ENCODE data around the gene MSN. TPM values are rescaled to one million over a fixed set of nuclear protein-coding genes. Genes with fewer than 3 reads are reported as not detected.
"Not testable (repeated sequence)": the region's sequence is repeated elsewhere in the genome, so short reads cannot be mapped to it uniquely, and the experiment has no call there.

The MSN gene
- polyA plus RNA-seq, 1 donor, result 69.0 TPM

GRCh38 chrX:65745992-65746391 lies 78.5 kb downstream of the MSN start:
- no peak for DNase-seq
- Histone ChIP-seq H3K36me3 (ENCODE audit: control insufficient read depth, insufficient read depth, low read length) (no peaks in the 10 kb centered on the region), H3K27me3 (ENCODE audit: control insufficient read depth, insufficient read depth, low read length) (no peaks in the 10 kb centered on the region), H3K4me3 (ENCODE audit: low read length) (no peak overlapping the region), H3K9me3 (ENCODE audit: control insufficient read depth, low read depth, low read length) (no peaks in the 10 kb centered on the region), H3K4me1 (ENCODE audit: control insufficient read depth, insufficient read depth, low read length) (no peaks in the 10 kb centered on the region), H3K27ac (ENCODE audit: low read length) (no peak overlapping the region)
- WGBS (ENCODE audit: insufficient coverage, low lambda C conversion rate), result no CpG with 5 or more reads among the region's 5 CpGs

GRCh38 chrX:65750674-65751469 lies 83.4 kb downstream of the MSN start:
- H3K36me3 ChIP-seq (ENCODE audit: control insufficient read depth, insufficient read depth, low read length), result no peaks in the 10 kb centered on the region
- H3K4me1 ChIP-seq (ENCODE audit: control insufficient read depth, insufficient read depth, low read length), result no peaks in the 10 kb centered on the region
- H3K4me3 ChIP-seq (ENCODE audit: low read length), result no peak overlapping the region
- no CpG with 5 or more reads among the region's 6 CpGs for WGBS (ENCODE audit: insufficient coverage, low lambda C conversion rate)
- DNase-seq, result no peak
- H3K27me3 ChIP-seq (ENCODE audit: control insufficient read depth, insufficient read depth, low read length), result no peaks in the 10 kb centered on the region
- no peak overlapping the region for H3K27ac ChIP-seq (ENCODE audit: low read length)
- no peaks in the 10 kb centered on the region for H3K9me3 ChIP-seq (ENCODE audit: control insufficient read depth, low read depth, low read length)

GRCh38 chrX:65751519-65751918 lies 84.1 kb downstream of the MSN start:
- Histone ChIP-seq H3K36me3 (ENCODE audit: control insufficient read depth, insufficient read depth, low read length) (no peaks in the 10 kb centered on the region), H3K9me3 (ENCODE audit: control insufficient read depth, low read depth, low read length) (no peaks in the 10 kb centered on the region), H3K27ac (ENCODE audit: low read length) (no peak overlapping the region), H3K4me3 (ENCODE audit: low read length) (no peak overlapping the region), H3K27me3 (ENCODE audit: control insufficient read depth, insufficient read depth, low read length) (no peaks in the 10 kb centered on the region), H3K4me1 (ENCODE audit: control insufficient read depth, insufficient read depth, low read length) (no peaks in the 10 kb centered on the region)
- WGBS (ENCODE audit: insufficient coverage, low lambda C conversion rate), result no CpG with 5 or more reads among the region's 2 CpGs
- DNase-seq, result no peak

- H3K4me3 ChIP-seq (ENCODE audit: low read length), result no peak overlapping the region
- no peak overlapping the region for H3K27ac ChIP-seq (ENCODE audit: low read length)
- H3K4me1 ChIP-seq (ENCODE audit: control insufficient read depth, insufficient read depth, low read length), result no peaks in the 10 kb centered on the region
- WGBS (ENCODE audit: insufficient coverage, low lambda C conversion rate), result no CpG with 5 or more reads among the region's 3 CpGs
- no peak for DNase-seq
- no peaks in the 10 kb centered on the region for H3K27me3 ChIP-seq (ENCODE audit: control insufficient read depth, insufficient read depth, low read length)
- no peaks in the 10 kb centered on the region for H3K36me3 ChIP-seq (ENCODE audit: control insufficient read depth, insufficient read depth, low read length)
- H3K9me3 ChIP-seq (ENCODE audit: control insufficient read depth, low read depth, low read length), result no peaks in the 10 kb centered on the region
Measured at GRCh38 chrX:65752294-65752693, 84.8 kb downstream of the MSN start.

- Histone ChIP-seq H3K36me3 (ENCODE audit: control insufficient read depth, insufficient read depth, low read length) (no peaks in the 10 kb centered on the region), H3K27me3 (ENCODE audit: control insufficient read depth, insufficient read depth, low read length) (no peaks in the 10 kb centered on the region), H3K9me3 (ENCODE audit: control insufficient read depth, low read depth, low read length) (no peaks in the 10 kb centered on the region), H3K27ac (ENCODE audit: low read length) (no peak overlapping the region), H3K4me1 (ENCODE audit: control insufficient read depth, insufficient read depth, low read length) (no peaks in the 10 kb centered on the region), H3K4me3 (ENCODE audit: low read length) (no peak overlapping the region)
- WGBS (ENCODE audit: insufficient coverage, low lambda C conversion rate), result no CpG with 5 or more reads among the region's 3 CpGs
- DNase-seq, result peak in 1 of 2 donors; percentile 10
Measured at GRCh38 chrX:65755786-65756185, 88.3 kb downstream of the MSN start.

GRCh38 chrX:65757943-65758342 lies 90.5 kb downstream of the MSN start:
- Histone ChIP-seq H3K4me3 (ENCODE audit: low read length) (no peak overlapping the region), H3K27ac (ENCODE audit: low read length) (no peak overlapping the region), H3K9me3 (ENCODE audit: control insufficient read depth, low read depth, low read length) (no peaks in the 10 kb centered on the region), H3K27me3 (ENCODE audit: control insufficient read depth, insufficient read depth, low read length) (no peaks in the 10 kb centered on the region), H3K4me1 (ENCODE audit: control insufficient read depth, insufficient read depth, low read length) (no peaks in the 10 kb centered on the region), H3K36me3 (ENCODE audit: control insufficient read depth, insufficient read depth, low read length) (no peaks in the 10 kb centered on the region)
- no CpG with 5 or more reads among the region's 3 CpGs for WGBS (ENCODE audit: insufficient coverage, low lambda C conversion rate)
- no peak for DNase-seq

- WGBS (ENCODE audit: insufficient coverage, low lambda C conversion rate), result no CpG with 5 or more reads among the region's 1 CpG
- Histone ChIP-seq H3K4me1 (ENCODE audit: control insufficient read depth, insufficient read depth, low read length) (no peaks in the 10 kb centered on the region), H3K9me3 (ENCODE audit: control insufficient read depth, low read depth, low read length) (no peaks in the 10 kb centered on the region), H3K27ac (ENCODE audit: low read length) (no peak overlapping the region), H3K4me3 (ENCODE audit: low read length) (no peak overlapping the region), H3K36me3 (ENCODE audit: control insufficient read depth, insufficient read depth, low read length) (no peaks in the 10 kb centered on the region), H3K27me3 (ENCODE audit: control insufficient read depth, insufficient read depth, low read length) (no peaks in the 10 kb centered on the region)
- DNase-seq, result no peak
Measured at GRCh38 chrX:65758505-65758904, 91.1 kb downstream of the MSN start.

GRCh38 chrX:65759525-65759924 lies 92.1 kb downstream of the MSN start:
- not testable (repeated sequence) for H3K27me3 ChIP-seq (ENCODE audit: control insufficient read depth, insufficient read depth, low read length); H3K9me3 ChIP-seq (ENCODE audit: control insufficient read depth, low read depth, low read length); H3K4me1 ChIP-seq (ENCODE audit: control insufficient read depth, insufficient read depth, low read length); DNase-seq; H3K27ac ChIP-seq (ENCODE audit: low read length); H3K4me3 ChIP-seq (ENCODE audit: low read length); H3K36me3 ChIP-seq (ENCODE audit: control insufficient read depth, insufficient read depth, low read length)
- no CpG with 5 or more reads among the region's 1 CpG for WGBS (ENCODE audit: insufficient coverage, low lambda C conversion rate)

DNA sequence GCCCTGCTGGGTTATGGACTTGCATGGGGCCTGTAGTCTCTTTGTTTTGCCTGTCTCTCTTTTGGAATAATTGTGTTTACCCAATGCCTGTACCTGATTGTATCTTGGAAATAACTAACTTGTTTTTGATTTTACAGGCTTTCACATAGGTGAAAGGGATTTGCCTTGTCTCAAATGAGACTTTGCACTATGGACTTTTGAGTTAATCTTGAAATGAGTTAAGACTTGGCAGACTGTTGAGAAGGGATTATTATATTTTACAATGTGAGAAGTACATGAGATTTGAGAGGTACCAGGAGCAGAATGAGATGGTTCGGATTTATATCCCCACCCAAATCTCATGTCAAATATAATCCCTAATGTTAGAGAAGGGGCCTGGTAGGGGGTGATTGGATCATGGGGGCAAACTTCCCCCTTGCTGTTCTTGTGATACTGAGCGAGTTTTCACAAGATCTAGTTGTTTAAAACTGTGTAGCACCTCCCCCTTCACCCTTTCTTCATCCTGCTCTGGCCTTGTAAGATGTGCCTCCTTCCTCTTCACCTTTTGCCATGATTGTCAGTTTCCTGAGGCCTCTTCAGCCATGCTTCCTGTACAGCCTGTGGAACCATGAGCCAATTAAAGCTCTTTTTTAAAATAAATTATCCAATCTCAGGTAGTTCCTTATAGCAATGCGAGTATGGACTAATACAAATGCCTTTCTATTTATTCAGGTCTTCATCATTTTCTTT lies 102.3 kb downstream of the MSN start:
- no CpG with 5 or more reads among the region's 3 CpGs for WGBS (ENCODE audit: insufficient coverage, low lambda C conversion rate)
- H3K9me3 ChIP-seq (ENCODE audit: control insufficient read depth, low read depth, low read length), result no peaks in the 10 kb centered on the region
- no peak overlapping the region for H3K27ac ChIP-seq (ENCODE audit: low read length)
- DNase-seq, result peak in 1 of 2 donors; percentile 16
- no peaks in the 10 kb centered on the region for H3K4me1 ChIP-seq (ENCODE audit: control insufficient read depth, insufficient read depth, low read length)
- H3K27me3 ChIP-seq (ENCODE audit: control insufficient read depth, insufficient read depth, low read length), result no peaks in the 10 kb centered on the region
- no peaks in the 10 kb centered on the region for H3K36me3 ChIP-seq (ENCODE audit: control insufficient read depth, insufficient read depth, low read length)
- H3K4me3 ChIP-seq (ENCODE audit: low read length), result no peak overlapping the region

- H3K27ac ChIP-seq (ENCODE audit: low read length), result no peak overlapping the region
- H3K4me1 ChIP-seq (ENCODE audit: control insufficient read depth, insufficient read depth, low read length), result no peaks in the 10 kb centered on the region
- H3K36me3 ChIP-seq (ENCODE audit: control insufficient read depth, insufficient read depth, low read length), result no peaks in the 10 kb centered on the region
- H3K27me3 ChIP-seq (ENCODE audit: control insufficient read depth, insufficient read depth, low read length), result no peaks in the 10 kb centered on the region
- H3K9me3 ChIP-seq (ENCODE audit: control insufficient read depth, low read depth, low read length), result no peaks in the 10 kb centered on the region
- DNase-seq, result no peak
- H3K4me3 ChIP-seq (ENCODE audit: low read length), result no peak overlapping the region
- no CpG with 5 or more reads among the region's 5 CpGs for WGBS (ENCODE audit: insufficient coverage, low lambda C conversion rate)
Measured at GRCh38 chrX:65772842-65773241, 105.4 kb downstream of the MSN start.
